Osteoblast (primary cell): ENCODE results near the gene LTA4H. TPM values are rescaled to one million over a fixed set of nuclear protein-coding genes. Genes with fewer than 3 reads are reported as not detected.
A peak's percentile ranks its signal among the peaks of the same experiment; 100 is the strongest.

ENCODE experiments used
- DNase-seq: peaks from one replicate; pipeline ENCODE4 v3.0.0; 2011; ENCODE audit warnings: low spot score, mixed read lengths; ENCODE audit not compliant: insufficient read length; ENCODE audit errors: missing footprints
- H2AFZ ChIP-seq: 2 replicates; pipeline ENCODE4 v1.6.0; 2011; ENCODE audit warnings: mild to moderate bottlenecking, low read length
- H3K27ac ChIP-seq: 2 replicates; pipeline ENCODE4 v1.5.1; 2011; ENCODE audit warnings: mild to moderate bottlenecking, low read depth, low read length, moderate library complexity
- H3K27me3 ChIP-seq: 2 replicates; pipeline ENCODE4 v1.6.0; 2012; ENCODE audit warnings: mild to moderate bottlenecking, control low read depth, inconsistent platforms, low read length, moderate library complexity; ENCODE audit not compliant: insufficient read depth
- H3K36me3 ChIP-seq: 2 replicates; pipeline ENCODE4 v1.5.1; 2011; ENCODE audit warnings: mild to moderate bottlenecking, low read length, control low read depth, moderate library complexity; ENCODE audit not compliant: insufficient read depth
- H3K4me1 ChIP-seq: 2 replicates; pipeline ENCODE4 v1.5.1; 2011; ENCODE audit warnings: mild to moderate bottlenecking, low read length, control low read depth, moderate library complexity; ENCODE audit not compliant: insufficient read depth
- H3K4me2 ChIP-seq: 2 replicates; pipeline ENCODE4 v1.6.0; 2011; ENCODE audit warnings: mild to moderate bottlenecking, low read length; ENCODE audit not compliant: insufficient read depth
- H3K4me3 ChIP-seq: fragments of 200-600 bp; sonication (generic); 3 replicates; pipeline ENCODE4 v1.5.1; 2012; ENCODE audit warnings: mild to moderate bottlenecking, low read length, inconsistent platforms; ENCODE audit not compliant: insufficient read depth
- H3K79me2 ChIP-seq: 2 replicates; pipeline ENCODE4 v1.6.0; 2012; ENCODE audit warnings: mild to moderate bottlenecking, low read length, control low read depth, inconsistent platforms; ENCODE audit not compliant: insufficient read depth
- H3K9me3 ChIP-seq: 2 replicates; pipeline ENCODE4 v1.5.1; 2011; ENCODE audit warnings: low read depth, low read length, control low read depth
- H4K20me1 ChIP-seq: 2 replicates; pipeline ENCODE4 v1.6.0; 2012; ENCODE audit warnings: mild to moderate bottlenecking, low read length, control low read depth; ENCODE audit not compliant: insufficient read depth
- total RNA-seq: library from RNA; depleted of rRNA; stranded (reverse); fragments of >200 nt; gene quantifications from 2 replicates; pipeline ENCODE4 v1.2.3, GENCODE V29; 2012
- TF ChIP-seq, protein P1 (sequence below): IDR thresholded peaks from 2 replicates; pipeline ENCODE4 v1.5.1; 2011; ENCODE audit warnings: mild to moderate bottlenecking, low read depth, low read length, moderate library complexity; ENCODE audit errors: extremely low read depth

Gene LTA4H
- total RNA-seq, 1 donor, result 73.8 TPM

GRCh38 chr12:96025518-96025917 is 9.9 kb downstream of the LTA4H start:
- Histone ChIP-seq H3K9me3 (no peaks in the 10 kb centered on the region), H2AFZ (no peak overlapping the region), H3K4me3 (no peak overlapping the region), H3K27ac (no peak overlapping the region), H3K27me3 (no peaks in the 10 kb centered on the region), H4K20me1 (no peaks in the 10 kb centered on the region), H3K36me3 (peaks cover 40% of the 10 kb centered on the region), H3K4me2 (no peak overlapping the region), H3K4me1 (no peaks in the 10 kb centered on the region), H3K79me2 (peaks cover 10% of the 10 kb centered on the region)
- no peak for DNase-seq
- TF ChIP-seq, protein P1, sequence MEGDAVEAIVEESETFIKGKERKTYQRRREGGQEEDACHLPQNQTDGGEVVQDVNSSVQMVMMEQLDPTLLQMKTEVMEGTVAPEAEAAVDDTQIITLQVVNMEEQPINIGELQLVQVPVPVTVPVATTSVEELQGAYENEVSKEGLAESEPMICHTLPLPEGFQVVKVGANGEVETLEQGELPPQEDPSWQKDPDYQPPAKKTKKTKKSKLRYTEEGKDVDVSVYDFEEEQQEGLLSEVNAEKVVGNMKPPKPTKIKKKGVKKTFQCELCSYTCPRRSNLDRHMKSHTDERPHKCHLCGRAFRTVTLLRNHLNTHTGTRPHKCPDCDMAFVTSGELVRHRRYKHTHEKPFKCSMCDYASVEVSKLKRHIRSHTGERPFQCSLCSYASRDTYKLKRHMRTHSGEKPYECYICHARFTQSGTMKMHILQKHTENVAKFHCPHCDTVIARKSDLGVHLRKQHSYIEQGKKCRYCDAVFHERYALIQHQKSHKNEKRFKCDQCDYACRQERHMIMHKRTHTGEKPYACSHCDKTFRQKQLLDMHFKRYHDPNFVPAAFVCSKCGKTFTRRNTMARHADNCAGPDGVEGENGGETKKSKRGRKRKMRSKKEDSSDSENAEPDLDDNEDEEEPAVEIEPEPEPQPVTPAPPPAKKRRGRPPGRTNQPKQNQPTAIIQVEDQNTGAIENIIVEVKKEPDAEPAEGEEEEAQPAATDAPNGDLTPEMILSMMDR, result no peak

DNA sequence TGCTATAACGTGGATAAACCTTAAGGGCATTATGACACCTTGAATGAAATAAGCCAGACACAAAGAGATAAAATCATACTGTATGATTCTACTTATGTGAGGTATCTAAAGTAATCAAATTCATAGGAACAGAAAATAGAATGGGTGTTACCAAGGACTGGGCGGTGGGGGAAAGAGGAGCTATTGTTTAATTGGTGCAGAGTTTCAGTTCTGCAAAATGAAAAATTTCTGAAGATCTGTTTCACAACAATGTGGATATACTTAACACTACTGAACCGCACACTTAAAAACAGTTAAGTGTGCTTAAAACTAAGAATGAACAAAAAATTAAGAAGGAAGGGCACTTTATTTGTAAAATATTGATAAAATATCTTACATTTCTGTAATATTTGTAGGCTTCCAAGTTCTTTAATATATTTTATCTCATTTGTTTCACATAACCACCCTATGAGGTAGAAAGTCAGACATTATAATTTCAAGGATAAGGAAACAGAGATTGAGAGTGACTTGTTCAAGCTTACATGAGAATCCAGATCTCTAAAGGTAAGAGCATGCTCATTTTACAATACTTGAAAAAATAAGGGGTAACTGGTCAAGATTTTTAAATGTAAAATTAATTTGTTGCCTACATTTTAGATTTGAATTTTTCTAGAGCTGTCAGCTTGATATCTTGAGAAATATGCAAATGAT is 14.9 kb downstream of the LTA4H start:
- Histone ChIP-seq H3K27me3 (no peaks in the 10 kb centered on the region), H3K27ac (no peak overlapping the region), H4K20me1 (no peaks in the 10 kb centered on the region), H3K4me2 (no peak overlapping the region), H3K79me2 (no peaks in the 10 kb centered on the region), H3K4me1 (no peaks in the 10 kb centered on the region), H3K9me3 (no peaks in the 10 kb centered on the region), H2AFZ (no peak overlapping the region), H3K4me3 (no peak overlapping the region), H3K36me3 (peaks cover 40% of the 10 kb centered on the region)
- TF ChIP-seq, protein P1, result no peak
- no peak for DNase-seq

GRCh38 chr12:96015672-96016071 is 19.7 kb downstream of the LTA4H start:
- Histone ChIP-seq H2AFZ (no peak overlapping the region), H3K36me3 (peaks cover 45% of the 10 kb centered on the region), H3K4me1 (no peaks in the 10 kb centered on the region), H3K4me2 (no peak overlapping the region), H3K27me3 (no peaks in the 10 kb centered on the region), H3K4me3 (no peak overlapping the region), H4K20me1 (no peaks in the 10 kb centered on the region), H3K79me2 (no peaks in the 10 kb centered on the region), H3K27ac (no peak overlapping the region), H3K9me3 (no peaks in the 10 kb centered on the region)
- DNase-seq, result no peak
- TF ChIP-seq, protein P1, result peak; percentile 55

DNA sequence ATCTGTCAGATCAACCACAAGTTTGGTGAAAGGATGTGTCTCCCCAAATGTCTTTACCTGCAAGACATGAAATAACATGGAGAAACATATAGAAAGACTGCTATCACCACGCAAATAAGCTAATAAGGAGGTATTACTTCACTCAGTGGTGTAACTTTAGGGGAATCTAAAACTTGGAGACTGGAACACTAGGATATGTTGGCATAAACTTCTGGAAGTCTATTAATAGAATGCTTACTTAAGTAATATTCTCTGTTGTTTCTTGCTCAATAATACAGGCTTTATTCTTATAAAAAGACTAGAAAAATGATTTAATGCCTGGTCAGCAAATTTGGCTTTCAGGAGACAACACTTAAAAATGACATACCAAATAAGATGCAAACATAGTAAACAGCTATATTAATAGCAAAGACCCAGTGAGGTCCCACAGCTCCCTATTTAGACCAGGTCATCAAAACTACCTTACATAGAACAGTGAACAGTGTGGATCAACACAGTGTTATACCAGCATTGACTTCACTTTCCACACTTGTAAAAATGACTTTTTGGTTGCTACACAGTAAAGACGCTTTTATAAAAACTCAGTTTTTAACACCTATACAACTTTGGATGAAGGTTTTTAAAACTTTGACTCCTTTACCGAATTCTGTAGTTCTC is 20.3 kb downstream of the LTA4H start:
- Histone ChIP-seq H2AFZ (no peak overlapping the region), H3K4me1 (no peaks in the 10 kb centered on the region), H3K4me3 (no peak overlapping the region), H4K20me1 (no peaks in the 10 kb centered on the region), H3K9me3 (no peaks in the 10 kb centered on the region), H3K36me3 (peaks cover 48% of the 10 kb centered on the region), H3K27ac (no peak overlapping the region), H3K4me2 (no peak overlapping the region), H3K79me2 (no peaks in the 10 kb centered on the region), H3K27me3 (no peaks in the 10 kb centered on the region)
- TF ChIP-seq, protein P1, result no peak
- DNase-seq, result no peak
